Measurements from ENCODE around the gene ITGA8. TPM values are rescaled to one million over a fixed set of nuclear protein-coding genes. Genes with fewer than 3 reads are reported as not detected.

ITGA8 gene
- total and polyA plus RNA-seq, 2 donors (not counting 1 experiment from before 2014, with no cell fraction given), result not detected

DNA sequence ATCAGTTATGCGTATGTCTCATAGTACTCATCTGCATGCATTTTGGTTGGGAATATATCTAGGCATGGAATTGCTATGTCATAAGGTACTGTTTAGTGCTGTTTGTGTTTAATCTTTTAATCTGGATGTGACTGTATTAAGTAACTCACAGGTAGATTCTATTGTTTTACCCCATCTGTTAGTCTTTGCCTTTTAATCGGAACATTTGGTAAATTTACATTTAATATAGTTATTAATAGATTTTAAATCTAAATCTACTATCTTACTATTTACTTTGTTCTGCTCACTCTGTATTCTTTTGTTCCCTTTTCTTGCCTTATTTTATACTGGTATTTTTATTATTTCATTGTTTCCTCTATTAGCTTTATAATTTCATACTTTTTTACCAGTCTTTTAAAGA, 10.6 kb upstream of the ITGA8 start:
- Histone ChIP-seq H3K36me3 (replicated peaks in 1 of 2; ENCODE audit: control extremely low read depth in 1 of 2, control insufficient read depth in 1 of 2, extremely low read depth in 1 of 2, insufficient read depth in 2 of 2, low read length in 1 of 2) (no peaks in the 10 kb centered on the region), H3K27me3 (replicated peaks in 1 of 4; ENCODE audit: control extremely low read depth in 1 of 4, control insufficient read depth in 3 of 4, insufficient read depth in 4 of 4, low read length in 3 of 4) (no peaks in the 10 kb centered on the region), H2AFZ (ENCODE audit: insufficient read depth, low read depth, low read length, poor library complexity, severe bottlenecking) (no peak overlapping the region), H3K4me1 (ENCODE audit: control insufficient read depth in 2 of 2, insufficient read depth in 2 of 2, low read length in 2 of 2) (no peaks in the 10 kb centered on the region), H3K9ac (ENCODE audit: low read length) (no peak overlapping the region), H3K4me2 (replicated peaks; ENCODE audit: low read depth, low read length, poor library complexity, severe bottlenecking) (no peak overlapping the region), H3K9me3 (ENCODE audit: control extremely low read depth in 1 of 3, control insufficient read depth in 2 of 3, insufficient read depth in 1 of 3, low read length in 2 of 3) (peaks cover 0 to 4% (median 1%) of the 10 kb centered on the region in 3 donors), H3K4me3 (ENCODE audit: control extremely low read depth in 1 of 5, extremely low read depth in 1 of 5, insufficient read depth in 1 of 5, low read depth in 2 of 5, low read length in 4 of 5) (no peak overlapping the region), H3K79me2 (ENCODE audit: control insufficient read depth, insufficient read depth, low read length) (no peaks in the 10 kb centered on the region), H3K27ac (ENCODE audit: low read length in 2 of 2) (no peak overlapping the region), H4K20me1 (ENCODE audit: control insufficient read depth, insufficient read depth, low read length, poor library complexity, severe bottlenecking) (no peaks in the 10 kb centered on the region)
- ChIA-PET POLR2A (no interaction called here), CTCF (interaction anchor here (0.7 kb wide), 1 partner anchor 13 kb away, joined by 3 read pairs; no protein-coding TSS in a partner anchor)
- H3K4me3 Mint-ChIP-seq, result no peak overlapping the region
- intact Hi-C loops (cut with micrococcal nuclease), result no loop called here
- peaks cover 9% of the 10 kb centered on the region for H3K9me3 Mint-ChIP-seq (ENCODE audit: insufficient read depth)
- ATAC-seq (ENCODE audit: low read depth) (no peak), DNase-seq (no peak)
- H3K27ac Mint-ChIP-seq, result no peak overlapping the region
- H3K27me3 Mint-ChIP-seq, result peaks cover 4% of the 10 kb centered on the region
- TF ChIP-seq, protein P1, sequence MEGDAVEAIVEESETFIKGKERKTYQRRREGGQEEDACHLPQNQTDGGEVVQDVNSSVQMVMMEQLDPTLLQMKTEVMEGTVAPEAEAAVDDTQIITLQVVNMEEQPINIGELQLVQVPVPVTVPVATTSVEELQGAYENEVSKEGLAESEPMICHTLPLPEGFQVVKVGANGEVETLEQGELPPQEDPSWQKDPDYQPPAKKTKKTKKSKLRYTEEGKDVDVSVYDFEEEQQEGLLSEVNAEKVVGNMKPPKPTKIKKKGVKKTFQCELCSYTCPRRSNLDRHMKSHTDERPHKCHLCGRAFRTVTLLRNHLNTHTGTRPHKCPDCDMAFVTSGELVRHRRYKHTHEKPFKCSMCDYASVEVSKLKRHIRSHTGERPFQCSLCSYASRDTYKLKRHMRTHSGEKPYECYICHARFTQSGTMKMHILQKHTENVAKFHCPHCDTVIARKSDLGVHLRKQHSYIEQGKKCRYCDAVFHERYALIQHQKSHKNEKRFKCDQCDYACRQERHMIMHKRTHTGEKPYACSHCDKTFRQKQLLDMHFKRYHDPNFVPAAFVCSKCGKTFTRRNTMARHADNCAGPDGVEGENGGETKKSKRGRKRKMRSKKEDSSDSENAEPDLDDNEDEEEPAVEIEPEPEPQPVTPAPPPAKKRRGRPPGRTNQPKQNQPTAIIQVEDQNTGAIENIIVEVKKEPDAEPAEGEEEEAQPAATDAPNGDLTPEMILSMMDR (IDR thresholded peaks at IDR 0.05), result no peak
- TF ChIP-seq EZH2 (IDR thresholded peaks at IDR 0.05; ENCODE audit: borderline replicate concordance, insufficient read depth, low read depth, low read length, poor library complexity, severe bottlenecking), result no peak
- WGBS (ENCODE audit: insufficient coverage), result 100% methylated on average over 1 of the region's 2 CpGs
- no peaks in the 10 kb centered on the region for H3K4me1 Mint-ChIP-seq

DNA sequence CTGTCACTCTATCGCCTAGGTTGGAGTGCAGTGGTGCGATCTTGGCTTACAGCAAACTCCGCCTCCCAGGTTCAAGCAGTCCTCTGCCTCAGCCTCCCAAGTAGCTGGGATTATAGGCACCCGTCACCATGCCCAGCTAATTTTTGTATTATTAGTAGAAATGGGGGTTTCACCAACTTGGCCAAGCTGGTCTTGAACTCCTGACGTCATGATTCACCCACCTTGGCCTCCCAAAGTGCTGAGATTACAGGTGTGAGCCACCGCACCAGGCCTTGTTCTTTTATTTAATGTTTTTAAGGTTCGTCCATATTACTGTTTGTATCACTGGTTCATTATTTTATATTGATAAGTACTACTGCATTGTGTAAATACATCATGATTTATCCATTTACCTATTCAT, 10.2 kb upstream of the ITGA8 start:
- no peak overlapping the region for H3K9ac ChIP-seq (ENCODE audit: low read length)
- no peak for TF ChIP-seq EZH2 (IDR thresholded peaks at IDR 0.05; ENCODE audit: borderline replicate concordance, insufficient read depth, low read depth, low read length, poor library complexity, severe bottlenecking)
- TF ChIP-seq, protein P1 (IDR thresholded peaks at IDR 0.05), result no peak
- CTCF ChIA-PET, result interaction anchor here (0.7 kb wide), 2 partner anchors 13 to 108 kb away, joined by 3 to 4 read pairs; no protein-coding TSS in a partner anchor
- H3K27me3 ChIP-seq (replicated peaks in 1 of 4; ENCODE audit: control extremely low read depth in 1 of 4, control insufficient read depth in 3 of 4, insufficient read depth in 4 of 4, low read length in 3 of 4), result no peaks in the 10 kb centered on the region
- H3K36me3 ChIP-seq (replicated peaks in 1 of 2; ENCODE audit: control extremely low read depth in 1 of 2, control insufficient read depth in 1 of 2, extremely low read depth in 1 of 2, insufficient read depth in 2 of 2, low read length in 1 of 2), result no peaks in the 10 kb centered on the region
- H3K27ac Mint-ChIP-seq, result no peak overlapping the region
- DNase-seq (no peak), ATAC-seq (ENCODE audit: low read depth) (no peak)
- WGBS (ENCODE audit: insufficient coverage), result 96% methylated on average over 4 of the region's 7 CpGs
- no peak overlapping the region for H3K27ac ChIP-seq (ENCODE audit: low read length in 2 of 2)
- intact Hi-C loops (cut with micrococcal nuclease), result no loop called here
- POLR2A ChIA-PET, result no interaction called here
- H3K4me3 Mint-ChIP-seq, result no peak overlapping the region
- no peak overlapping the region for H3K4me2 ChIP-seq (replicated peaks; ENCODE audit: low read depth, low read length, poor library complexity, severe bottlenecking)
- no peak overlapping the region for H2AFZ ChIP-seq (ENCODE audit: insufficient read depth, low read depth, low read length, poor library complexity, severe bottlenecking)
- H3K27me3 Mint-ChIP-seq, result peaks cover 8% of the 10 kb centered on the region
- H3K4me1 Mint-ChIP-seq, result no peaks in the 10 kb centered on the region
- peaks cover 9% of the 10 kb centered on the region for H3K9me3 Mint-ChIP-seq (ENCODE audit: insufficient read depth)
- no peaks in the 10 kb centered on the region for H3K79me2 ChIP-seq (ENCODE audit: control insufficient read depth, insufficient read depth, low read length)
- peaks cover 0 to 4% (median 1%) of the 10 kb centered on the region in 3 donors for H3K9me3 ChIP-seq (ENCODE audit: control extremely low read depth in 1 of 3, control insufficient read depth in 2 of 3, insufficient read depth in 1 of 3, low read length in 2 of 3)
- no peaks in the 10 kb centered on the region for H4K20me1 ChIP-seq (ENCODE audit: control insufficient read depth, insufficient read depth, low read length, poor library complexity, severe bottlenecking)
- H3K4me3 ChIP-seq (ENCODE audit: control extremely low read depth in 1 of 5, extremely low read depth in 1 of 5, insufficient read depth in 1 of 5, low read depth in 2 of 5, low read length in 4 of 5), result no peak overlapping the region
- H3K4me1 ChIP-seq (ENCODE audit: control insufficient read depth in 2 of 2, insufficient read depth in 2 of 2, low read length in 2 of 2), result no peaks in the 10 kb centered on the region
